Measurements from ENCODE around the gene YWHAG. TPM values are rescaled to one million over a fixed set of nuclear protein-coding genes. Genes with fewer than 3 reads are reported as not detected.

YWHAG gene
- total RNA-seq, 1 experiment from 2014 or later = 178 TPM

GRCh38 chr7:76349313-76349885 lies 9.4 kb downstream of the YWHAG start:
- no peak for TF ChIP-seq CTCF (IDR thresholded peaks at IDR 0.05; ENCODE audit: unreplicated experiment)
- intact Hi-C loops (cut with micrococcal nuclease) = no loop called here
- CTCF ChIA-PET = interaction anchor here (0.7 to 1.3 kb wide), 2 partner anchors 17 to 30 kb away, joined by 3 read pairs; no protein-coding TSS in a partner anchor
- Mint-ChIP-seq H3K36me3 (ENCODE audit: insufficient read depth, unreplicated experiment) (peaks cover 91% of the 10 kb centered on the region), H3K4me1 (ENCODE audit: insufficient read depth, unreplicated experiment) (peaks cover 39% of the 10 kb centered on the region), H3K4me3 (ENCODE audit: unreplicated experiment) (no peak overlapping the region), H3K9me3 (ENCODE audit: unreplicated experiment) (no peaks in the 10 kb centered on the region), H3K27ac (ENCODE audit: low read depth, unreplicated experiment) (no peak overlapping the region), H3K27me3 (ENCODE audit: insufficient read depth, unreplicated experiment) (no peaks in the 10 kb centered on the region)
- POLR2A ChIA-PET = interaction anchor here (0.9 to 1.3 kb wide), 4 partner anchors 9 to 182 kb away, joined by 3 to 4 read pairs (median 3); partner anchors contain the start of gene YWHAG
- BruUV-seq (replicated peaks) = no TSS peak
- no peak for DNase-seq (ENCODE audit: unreplicated experiment)

GRCh38 chr7:76347710-76348109 lies 11.1 kb downstream of the YWHAG start:
- POLR2A ChIA-PET = interaction anchor here (0.6 kb wide), 1 partner anchor 13 kb away, joined by 4 read pairs; no protein-coding TSS in a partner anchor
- no peak overlapping the region for H3K4me3 Mint-ChIP-seq (ENCODE audit: unreplicated experiment)
- peaks cover 50% of the 10 kb centered on the region for H3K4me1 Mint-ChIP-seq (ENCODE audit: insufficient read depth, unreplicated experiment)

GRCh38 chr7:76346778-76347177 lies 12.0 kb downstream of the YWHAG start:
- POLR2A ChIA-PET = no interaction called here
- intact Hi-C loops (cut with micrococcal nuclease) = no loop called here
- no peak for TF ChIP-seq CTCF (IDR thresholded peaks at IDR 0.05; ENCODE audit: unreplicated experiment)
- peaks cover 98% of the 10 kb centered on the region for H3K36me3 Mint-ChIP-seq (ENCODE audit: insufficient read depth, unreplicated experiment)
- BruUV-seq (replicated peaks) = no TSS peak
- H3K4me3 Mint-ChIP-seq (ENCODE audit: unreplicated experiment) = no peak overlapping the region
- H3K27ac Mint-ChIP-seq (ENCODE audit: low read depth, unreplicated experiment) = peak overlapping the region; percentile 57
- CTCF ChIA-PET = no interaction called here
- no peaks in the 10 kb centered on the region for H3K9me3 Mint-ChIP-seq (ENCODE audit: unreplicated experiment)
- H3K4me1 Mint-ChIP-seq (ENCODE audit: insufficient read depth, unreplicated experiment) = peaks cover 51% of the 10 kb centered on the region
- DNase-seq (ENCODE audit: unreplicated experiment) = no peak
- no peaks in the 10 kb centered on the region for H3K27me3 Mint-ChIP-seq (ENCODE audit: insufficient read depth, unreplicated experiment)

More at GRCh38 chr7:76347710-76348109, 11.1 kb downstream of the YWHAG start:
- H3K9me3 Mint-ChIP-seq (ENCODE audit: unreplicated experiment) = no peaks in the 10 kb centered on the region
- peaks cover 98% of the 10 kb centered on the region for H3K36me3 Mint-ChIP-seq (ENCODE audit: insufficient read depth, unreplicated experiment)
- intact Hi-C loops (cut with micrococcal nuclease) = no loop called here
- no peak for TF ChIP-seq CTCF (IDR thresholded peaks at IDR 0.05; ENCODE audit: unreplicated experiment)
- H3K27me3 Mint-ChIP-seq (ENCODE audit: insufficient read depth, unreplicated experiment) = no peaks in the 10 kb centered on the region
- no TSS peak for BruUV-seq (replicated peaks)
- DNase-seq (ENCODE audit: unreplicated experiment) = no peak
- CTCF ChIA-PET = no interaction called here
- no peak overlapping the region for H3K27ac Mint-ChIP-seq (ENCODE audit: low read depth, unreplicated experiment)

GRCh38 chr7:76346097-76346496 lies 12.7 kb downstream of the YWHAG start:
- BruUV-seq (replicated peaks) = no TSS peak
- Mint-ChIP-seq H3K4me3 (ENCODE audit: unreplicated experiment) (no peak overlapping the region), H3K9me3 (ENCODE audit: unreplicated experiment) (no peaks in the 10 kb centered on the region), H3K4me1 (ENCODE audit: insufficient read depth, unreplicated experiment) (peaks cover 49% of the 10 kb centered on the region), H3K36me3 (ENCODE audit: insufficient read depth, unreplicated experiment) (peaks cover 94% of the 10 kb centered on the region), H3K27me3 (ENCODE audit: insufficient read depth, unreplicated experiment) (no peaks in the 10 kb centered on the region), H3K27ac (ENCODE audit: low read depth, unreplicated experiment) (peak overlapping the region; percentile 57)
- ChIA-PET CTCF (no interaction called here), POLR2A (interaction anchor here (0.6 to 1.4 kb wide), 2 partner anchors 12 to 13 kb away, joined by 4 to 6 read pairs; partner anchors contain the start of gene YWHAG)
- intact Hi-C loops (cut with micrococcal nuclease) = no loop called here
- no peak for TF ChIP-seq CTCF (IDR thresholded peaks at IDR 0.05; ENCODE audit: unreplicated experiment)
- no peak for DNase-seq (ENCODE audit: unreplicated experiment)
